Calu3 (cell line): ENCODE data around the gene TENT4A. TPM values are rescaled to one million over a fixed set of nuclear protein-coding genes. Genes with fewer than 3 reads are reported as not detected.
"Not testable (repeated sequence)": the region's sequence is repeated elsewhere in the genome, so short reads cannot be mapped to it uniquely, and the experiment has no call there.

Source experiments
- BruUV-seq: library from RNA; stranded (reverse); fragments of 400-500 nt; replicated peaks from 2 replicates; lab custom pipeline; 2021; lab: Mats Ljungman, UMichigan
- CTCF ChIA-PET: fragments of 300-600 bp; sonication (Branson Sonifier 250); formaldehyde crosslinking; loops from one replicate; lab custom pipeline; 2022; ENCODE audit warnings: antibody characterized with exemption; lab: Charles Lee
- DNase-seq: peaks from one replicate; pipeline ENCODE4 v3.0.0; 2022
- H3K27ac Mint-ChIP-seq: one replicate; pipeline ENCODE4 v1.8.0; 2022; ENCODE audit warnings: mixed read lengths; ENCODE audit not compliant: unreplicated experiment
- H3K27me3 Mint-ChIP-seq: one replicate; pipeline ENCODE4 v1.8.0; 2022; ENCODE audit warnings: mixed read lengths; ENCODE audit not compliant: unreplicated experiment
- H3K36me3 Mint-ChIP-seq: one replicate; pipeline ENCODE4 v1.8.0; 2022; ENCODE audit warnings: mild to moderate bottlenecking, moderate library complexity, mixed read lengths; ENCODE audit not compliant: insufficient read depth, unreplicated experiment
- H3K4me1 Mint-ChIP-seq: one replicate; pipeline ENCODE4 v1.8.0; 2022; ENCODE audit warnings: mild to moderate bottlenecking, low read depth, mixed read lengths; ENCODE audit not compliant: unreplicated experiment
- H3K4me3 Mint-ChIP-seq: one replicate; pipeline ENCODE4 v1.8.0; 2022; ENCODE audit warnings: mild to moderate bottlenecking, low read depth, moderate library complexity, mixed read lengths; ENCODE audit not compliant: unreplicated experiment
- H3K9me3 Mint-ChIP-seq: one replicate; pipeline ENCODE4 v1.8.0; 2022; ENCODE audit warnings: low read depth, mixed read lengths; ENCODE audit not compliant: unreplicated experiment
- CTCF ChIP-seq: fragments of 200-600 bp; IDR thresholded peaks from one replicate; pipeline ENCODE4 v1.8.0; 2022; ENCODE audit warnings: antibody characterized with exemption; ENCODE audit not compliant: unreplicated experiment
- intact Hi-C: fragments of 100-400 bp; cut with micrococcal nuclease; formaldehyde crosslinking; loops from one replicate; pipeline ENCODE4 v1.10.0; 2022; ENCODE audit not compliant: unreplicated experiment
- total RNA-seq: library from RNA; stranded (reverse); gene quantifications from 2 replicates; pipeline ENCODE4 v1.2.3, GENCODE V29; 2022

The TENT4A gene
- total RNA-seq, 1 experiment from 2014 or later, result 39.9 TPM

DNA sequence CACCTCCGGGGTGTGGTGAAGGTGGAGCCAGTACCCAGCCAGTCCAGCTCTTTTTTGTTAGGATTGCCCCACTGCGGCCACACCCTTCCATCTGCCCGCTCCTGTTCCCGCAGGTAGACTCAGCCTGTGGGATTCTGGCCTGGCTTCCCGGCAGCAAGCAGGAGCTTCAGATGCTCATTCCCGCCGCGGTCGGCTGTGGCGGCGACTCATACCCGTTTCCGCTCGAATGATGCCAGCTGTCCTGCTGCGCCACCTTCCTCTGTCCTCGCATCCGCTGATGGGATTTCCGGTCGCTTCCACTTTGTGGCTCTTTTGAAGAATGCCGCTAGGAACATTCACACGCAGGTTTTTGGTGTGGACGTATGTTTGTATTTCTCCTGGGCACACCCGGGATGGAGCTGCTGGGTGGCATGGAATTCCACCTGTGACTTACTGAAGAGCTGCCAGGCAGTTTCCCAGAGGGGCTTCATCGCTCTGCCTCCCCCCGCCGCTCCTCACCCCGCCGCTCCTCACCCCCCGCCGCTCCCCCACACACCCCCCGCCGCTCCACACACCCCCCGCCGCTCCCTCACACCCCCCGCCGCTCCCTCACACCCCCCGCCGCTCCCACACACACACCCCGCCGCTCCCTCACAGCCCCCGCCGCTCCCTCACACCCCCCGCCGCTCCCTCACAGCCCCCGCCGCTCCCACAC lies 60.3 kb downstream of the TENT4A start:
- no peaks in the 10 kb centered on the region for H3K4me1 Mint-ChIP-seq
- H3K27me3 Mint-ChIP-seq, result no peaks in the 10 kb centered on the region
- no peaks in the 10 kb centered on the region for H3K9me3 Mint-ChIP-seq
- BruUV-seq, result no TSS peak
- CTCF ChIA-PET, result no interaction called here
- H3K4me3 Mint-ChIP-seq, result no peak overlapping the region
- no peak for DNase-seq
- intact Hi-C loops, result no loop called here
- H3K27ac Mint-ChIP-seq, result no peak overlapping the region
- TF ChIP-seq CTCF, result no peak
- H3K36me3 Mint-ChIP-seq, result peaks cover 7% of the 10 kb centered on the region

DNA sequence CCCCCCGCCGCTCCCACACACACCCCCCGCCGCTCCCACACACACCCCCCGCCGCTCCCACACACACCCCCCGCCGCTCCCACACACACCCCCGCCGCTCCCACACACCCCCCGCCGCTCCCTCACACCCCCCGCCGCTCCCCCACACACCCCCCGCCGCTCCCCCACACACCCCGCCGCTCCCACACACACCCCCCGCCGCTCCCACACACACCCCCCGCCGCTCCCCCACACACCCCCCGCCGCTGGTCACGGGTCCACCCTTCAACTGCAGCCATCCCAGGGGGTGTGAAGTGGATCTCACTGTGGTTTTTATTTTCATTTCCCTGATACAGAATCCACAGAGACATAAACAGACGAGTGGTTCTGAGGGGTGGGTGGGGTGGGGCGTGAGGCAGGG lies 61.0 kb downstream of the TENT4A start:
- CTCF ChIA-PET, H3K36me3 Mint-ChIP-seq, H3K27me3 Mint-ChIP-seq, H3K4me3 Mint-ChIP-seq, H3K4me1 Mint-ChIP-seq, BruUV-seq, H3K9me3 Mint-ChIP-seq, intact Hi-C loops, DNase-seq, H3K27ac Mint-ChIP-seq: not testable (repeated sequence)

DNA sequence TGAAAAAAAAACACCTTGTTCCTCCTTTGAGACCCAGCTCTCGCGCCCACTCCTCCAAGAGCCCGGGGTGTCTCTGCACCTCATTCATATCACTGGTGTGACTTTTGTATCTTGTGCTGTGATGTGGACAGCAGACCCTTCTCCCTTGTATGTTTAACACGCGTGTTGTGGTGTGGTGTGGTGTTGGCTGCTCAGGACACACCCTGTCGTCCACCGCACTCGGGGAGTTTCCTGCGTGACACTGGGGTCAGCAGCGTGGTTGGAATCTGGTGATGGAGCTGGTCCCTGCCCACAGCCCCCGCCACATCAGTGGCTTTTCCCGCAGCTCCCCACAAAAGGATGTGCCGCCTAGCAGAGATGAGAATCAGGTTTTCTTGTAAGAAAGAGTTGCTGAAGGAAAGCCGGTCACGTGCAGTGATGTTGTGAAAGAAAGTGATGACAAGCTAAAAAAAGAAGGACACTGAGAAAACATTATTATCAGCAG lies 61.5 kb downstream of the TENT4A start:
- TF ChIP-seq CTCF, result no peak
- H3K4me1 Mint-ChIP-seq, result no peaks in the 10 kb centered on the region
- intact Hi-C loops, result no loop called here
- BruUV-seq, result no TSS peak
- no peak overlapping the region for H3K27ac Mint-ChIP-seq
- H3K9me3 Mint-ChIP-seq, result no peaks in the 10 kb centered on the region
- H3K4me3 Mint-ChIP-seq, result no peak overlapping the region
- H3K27me3 Mint-ChIP-seq, result no peaks in the 10 kb centered on the region
- CTCF ChIA-PET, result no interaction called here
- DNase-seq, result no peak
- H3K36me3 Mint-ChIP-seq, result peaks cover 7% of the 10 kb centered on the region

- CTCF ChIA-PET, result no interaction called here
- Mint-ChIP-seq H3K4me1 (no peaks in the 10 kb centered on the region), H3K27ac (no peak overlapping the region), H3K36me3 (peaks cover 7% of the 10 kb centered on the region), H3K4me3 (no peak overlapping the region), H3K27me3 (no peaks in the 10 kb centered on the region), H3K9me3 (no peaks in the 10 kb centered on the region)
- BruUV-seq, result no TSS peak
- no peak for DNase-seq
- intact Hi-C loops, result no loop called here
- TF ChIP-seq CTCF, result no peak
Measured at GRCh38 chr5:6775571-6775970, 62.3 kb downstream of the TENT4A start.

- TF ChIP-seq CTCF, result peak; percentile 24
- Mint-ChIP-seq H3K4me3 (no peak overlapping the region), H3K9me3 (no peaks in the 10 kb centered on the region), H3K27ac (no peak overlapping the region), H3K4me1 (no peaks in the 10 kb centered on the region), H3K27me3 (no peaks in the 10 kb centered on the region), H3K36me3 (no peaks in the 10 kb centered on the region)
- CTCF ChIA-PET, result no interaction called here
- no TSS peak for BruUV-seq
- DNase-seq, result no peak
- intact Hi-C loops, result no loop called here
Measured at GRCh38 chr5:6780802-6781391, 67.7 kb downstream of the TENT4A start.
